HG02852 (cell line): Measurements from ENCODE around the gene GRIP2.

Source experiments
- ATAC-seq: cut with Tn5 transposase; IDR thresholded peaks from one replicate; pipeline ENCODE4 v1.9.1; 2021; ENCODE audit warnings: mild to moderate bottlenecking, moderate library complexity; ENCODE audit not compliant: unreplicated experiment

The GRIP2 gene

DNA sequence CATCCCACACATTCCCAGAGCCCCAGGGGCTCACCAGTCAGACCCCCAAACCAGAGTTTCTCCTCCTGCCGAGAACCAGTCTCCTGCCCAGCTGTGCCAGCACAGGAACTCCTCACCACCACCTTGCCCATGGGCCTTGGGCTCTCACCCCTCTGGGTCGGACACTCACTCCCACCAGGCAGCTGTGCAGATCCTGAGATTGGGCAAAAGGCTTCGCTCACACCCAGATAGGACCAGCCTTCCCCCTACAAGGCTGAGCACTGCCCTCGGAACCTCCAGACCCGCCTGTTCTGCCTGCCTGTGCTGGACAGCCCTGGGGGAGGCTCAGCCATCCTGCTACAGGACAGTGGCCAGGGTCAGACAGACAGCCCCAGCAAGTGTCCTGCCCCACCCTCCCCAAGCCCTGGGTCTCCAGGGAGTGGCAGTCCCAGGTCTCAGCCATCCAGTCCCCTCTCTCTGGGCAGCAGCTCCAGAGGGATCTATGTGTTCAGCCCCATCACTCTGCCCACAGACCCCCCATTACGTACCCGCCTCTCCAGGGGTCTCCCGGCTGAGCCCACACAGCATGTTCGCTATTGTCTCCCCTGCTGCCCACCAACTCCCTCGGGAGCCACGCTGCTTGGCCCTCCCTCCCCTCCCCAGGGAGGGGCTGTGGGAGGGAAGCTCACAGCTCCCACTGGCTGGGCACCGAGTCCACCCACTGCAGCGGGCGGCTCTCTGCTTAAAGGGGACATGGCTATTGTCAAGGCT, at the start of gene GRIP2:
Gene GRIP2 (minus strand): TSS at position 601 of the 750 bp plus-strand sequence. CDS start 34 bp downstream, at position 567.
- no peak for ATAC-seq

DNA sequence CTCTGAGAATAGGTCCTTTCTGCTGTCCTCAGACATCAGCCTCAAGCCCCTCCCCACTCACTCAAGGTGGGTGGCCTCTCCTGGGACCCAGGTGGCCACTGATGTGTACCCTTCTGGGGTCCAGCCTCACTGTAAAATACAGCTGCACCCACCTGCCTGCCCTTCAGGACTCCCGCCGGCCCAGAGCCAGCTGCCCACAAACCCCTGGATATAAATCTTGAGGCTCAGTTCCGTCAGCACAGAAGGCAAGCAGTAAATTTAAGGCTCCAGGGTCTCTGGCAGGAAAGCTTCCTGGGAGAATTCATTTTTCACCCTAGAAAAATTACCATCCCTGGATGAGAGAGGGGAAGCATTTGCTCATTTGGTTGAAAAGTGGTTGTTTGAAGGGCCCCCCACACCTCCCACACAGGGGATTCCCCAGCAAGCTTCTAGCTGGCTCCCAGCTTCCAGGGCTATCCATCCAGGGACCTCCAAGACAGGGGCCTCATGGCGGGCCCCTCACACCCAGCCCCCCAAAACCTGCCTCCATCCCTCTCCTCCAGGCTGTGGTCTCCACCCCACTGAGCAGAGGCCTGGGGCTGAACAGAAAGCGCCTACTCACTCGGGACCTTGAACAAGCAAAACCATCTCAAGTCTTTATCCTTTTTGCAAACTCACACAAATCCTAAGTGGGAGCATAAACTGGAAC, 48.4 kb upstream of the GRIP2 start:
- no peak for ATAC-seq

DNA sequence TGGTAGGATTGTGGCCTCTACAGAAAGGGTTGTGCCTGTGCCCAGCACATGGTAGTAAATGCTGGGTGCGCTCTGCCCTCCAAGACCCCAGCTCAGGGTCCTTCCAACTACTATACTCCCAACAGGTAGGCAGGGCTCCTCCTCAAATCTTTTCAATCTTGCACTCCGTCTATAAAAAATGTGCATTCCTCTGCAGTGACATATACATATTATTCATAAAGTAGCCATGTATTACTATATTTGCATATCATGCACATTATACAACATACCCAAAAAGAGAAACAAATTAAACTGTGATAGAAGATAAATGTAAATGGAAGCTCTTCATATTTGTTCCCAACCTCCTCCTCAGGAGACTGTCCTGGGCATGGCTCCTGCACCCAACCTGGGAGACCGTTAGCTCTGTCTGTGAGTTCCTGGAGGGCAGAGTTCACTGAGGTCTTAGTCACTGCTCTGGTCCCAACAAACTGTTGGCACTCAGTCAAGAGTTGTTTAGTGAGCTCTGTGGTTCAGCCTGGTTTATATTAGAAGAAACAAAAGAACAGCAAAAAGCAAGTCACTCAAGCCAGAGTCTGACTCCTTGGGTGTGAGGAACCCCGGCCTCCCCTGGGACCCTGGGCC, 47.7 kb upstream of the GRIP2 start:
- no peak for ATAC-seq

DNA sequence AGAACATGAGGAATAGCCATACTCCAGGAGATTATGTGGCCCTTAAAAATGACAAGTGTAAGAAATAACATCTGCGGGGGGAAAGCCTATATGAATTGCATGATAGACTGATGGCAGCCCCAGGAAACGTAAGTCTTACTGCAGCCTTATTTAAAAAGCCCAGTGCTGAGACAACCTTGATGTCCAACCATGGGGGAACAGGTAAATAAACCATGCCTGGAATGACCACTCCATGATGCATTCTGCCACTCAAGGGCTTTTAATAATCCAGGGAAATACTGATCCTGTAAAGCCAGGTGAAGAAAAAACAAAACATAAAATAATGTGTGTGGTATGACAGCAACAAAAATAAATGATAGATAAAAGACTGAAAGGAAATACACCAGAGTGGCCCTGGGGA, 46.5 kb upstream of the GRIP2 start:
- no peak for ATAC-seq

DNA sequence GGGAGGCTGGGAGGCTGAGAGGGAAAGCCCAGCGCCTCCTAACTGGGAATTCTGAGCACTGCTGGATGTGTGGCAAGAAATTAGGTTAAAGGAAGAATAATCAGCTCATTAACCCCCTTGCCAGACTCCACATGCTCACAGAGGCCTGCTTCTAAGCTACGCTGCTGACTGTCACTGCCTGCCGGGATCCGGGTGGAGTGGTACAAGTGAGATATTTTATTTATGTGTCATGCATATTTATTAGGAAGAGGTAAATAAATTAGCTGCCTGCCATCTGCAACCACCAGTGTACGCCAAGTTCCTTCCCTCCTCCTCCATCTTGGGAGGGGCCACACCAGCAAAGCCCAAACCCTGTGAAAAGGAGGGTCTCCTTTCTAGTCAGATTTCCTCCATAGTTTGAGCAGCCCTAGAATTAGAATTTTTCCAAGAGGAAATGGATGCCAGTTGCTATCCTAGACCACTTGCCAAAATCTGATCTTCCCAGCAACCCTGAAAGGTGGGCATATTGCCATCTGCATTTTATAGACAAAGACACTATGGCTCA, 43.5 kb upstream of the GRIP2 start:
- ATAC-seq: no peak

DNA sequence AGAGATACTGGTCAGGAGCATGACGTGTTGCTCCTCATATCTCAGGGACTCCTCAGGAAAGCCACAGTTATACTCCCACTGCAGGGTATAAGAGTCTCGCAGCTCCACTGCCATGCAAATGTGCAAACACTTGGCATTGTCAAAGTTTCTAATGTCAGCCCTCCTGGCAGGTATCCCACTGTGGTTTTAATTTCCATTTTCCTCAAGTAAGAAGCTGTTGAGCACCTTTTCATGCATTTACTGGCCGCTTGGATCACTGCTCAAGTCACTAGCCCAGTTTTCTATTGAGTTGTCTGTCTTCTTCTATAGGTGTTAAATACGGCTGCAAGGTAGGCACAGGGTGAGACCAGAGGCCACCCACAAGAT, 41.9 kb upstream of the GRIP2 start:
- no peak for ATAC-seq

DNA sequence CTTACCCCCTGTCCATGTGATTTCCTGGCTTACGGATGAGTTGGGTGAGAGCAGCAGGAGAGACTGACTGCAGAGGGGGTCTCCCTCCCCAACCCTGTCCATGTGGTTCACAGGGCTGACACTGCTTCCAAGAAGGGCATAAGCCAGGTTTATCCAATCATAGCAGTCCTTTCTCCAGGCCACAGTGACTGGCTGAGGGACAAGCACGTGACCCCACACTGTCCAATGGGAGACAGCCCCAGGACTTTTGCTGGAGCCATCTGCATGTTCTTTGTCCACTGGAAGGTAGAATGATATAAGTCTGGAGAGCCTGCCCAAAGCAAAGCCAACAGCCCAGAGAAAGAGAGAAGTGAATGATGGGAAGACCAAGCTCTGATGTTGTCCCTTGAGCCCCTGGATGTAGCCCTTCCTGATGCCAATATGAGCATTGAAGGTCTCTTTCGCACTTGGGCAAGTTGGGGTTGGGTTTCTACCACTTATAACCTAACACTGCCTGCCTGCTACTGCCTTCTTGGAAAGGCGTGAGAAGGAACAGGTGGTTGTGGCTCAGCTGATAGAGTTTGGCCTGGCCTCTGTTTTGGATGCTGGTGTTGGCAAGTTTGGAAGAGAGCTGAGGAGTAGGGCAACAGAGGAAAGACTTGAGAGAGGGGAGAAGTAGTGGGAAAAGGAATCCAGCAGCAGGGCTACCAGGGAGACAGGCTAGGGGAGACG, 41.3 kb upstream of the GRIP2 start:
- ATAC-seq: no peak

DNA sequence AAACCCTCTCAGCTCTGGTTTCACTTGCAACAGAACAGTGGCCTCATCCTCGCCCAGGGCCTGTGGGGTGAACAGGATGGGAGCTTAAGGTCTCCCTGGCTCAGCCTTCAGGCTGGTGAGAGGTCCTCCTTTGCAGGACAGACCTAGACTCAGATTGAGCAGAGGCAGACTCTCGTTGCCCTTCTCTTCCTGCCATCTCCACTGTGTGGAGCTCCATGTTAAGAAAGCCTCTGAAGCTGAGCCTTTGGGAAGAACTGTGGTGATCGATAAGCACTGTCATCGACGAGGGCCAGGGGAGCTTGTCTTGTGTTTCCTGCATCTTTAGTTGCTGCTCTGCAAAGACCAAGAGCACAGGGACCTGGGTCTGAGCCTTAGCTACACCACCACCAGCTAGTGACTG, 37.8 kb upstream of the GRIP2 start:
- ATAC-seq: no peak

DNA sequence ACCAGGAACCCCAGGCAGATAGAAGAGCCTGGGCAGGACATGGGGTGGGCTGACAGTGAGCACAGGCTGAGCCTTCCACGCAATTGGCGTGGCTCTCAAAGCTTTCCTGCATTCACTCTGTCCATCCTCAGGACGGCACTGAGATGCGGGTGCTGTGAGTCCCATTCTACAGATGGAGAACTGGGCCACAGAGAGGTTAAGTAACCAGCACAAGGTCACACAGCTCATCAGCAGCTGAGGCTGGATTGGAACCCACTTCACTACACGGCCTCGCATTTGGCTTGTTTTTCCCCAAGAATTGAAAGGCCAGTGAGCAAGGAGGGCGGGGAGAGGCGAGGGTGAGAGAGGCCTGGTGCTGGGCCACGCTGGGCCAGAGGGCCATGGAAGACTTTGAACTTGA, 36.0 kb upstream of the GRIP2 start:
- no peak for ATAC-seq

DNA sequence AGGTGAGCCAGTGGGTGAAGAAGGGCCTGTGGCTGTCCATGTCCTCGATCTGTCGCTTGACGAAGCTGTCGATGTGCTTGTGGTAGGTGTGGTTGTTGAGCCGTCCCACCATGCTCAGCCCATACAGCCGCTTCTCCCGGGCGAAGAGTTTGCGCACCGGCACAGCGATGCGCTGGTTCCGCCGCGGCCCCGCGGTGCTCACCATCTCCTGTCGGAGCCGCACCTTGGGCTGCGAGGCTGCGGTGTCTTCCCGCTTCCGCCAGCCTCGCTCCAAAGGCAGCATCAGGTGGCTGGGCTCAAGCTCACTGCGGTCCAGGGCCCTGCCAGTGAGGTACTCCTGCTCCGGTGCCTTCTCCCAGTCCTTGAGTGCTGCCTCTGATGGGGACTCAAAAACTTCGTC, 34.0 kb upstream of the GRIP2 start:
- no peak for ATAC-seq

DNA sequence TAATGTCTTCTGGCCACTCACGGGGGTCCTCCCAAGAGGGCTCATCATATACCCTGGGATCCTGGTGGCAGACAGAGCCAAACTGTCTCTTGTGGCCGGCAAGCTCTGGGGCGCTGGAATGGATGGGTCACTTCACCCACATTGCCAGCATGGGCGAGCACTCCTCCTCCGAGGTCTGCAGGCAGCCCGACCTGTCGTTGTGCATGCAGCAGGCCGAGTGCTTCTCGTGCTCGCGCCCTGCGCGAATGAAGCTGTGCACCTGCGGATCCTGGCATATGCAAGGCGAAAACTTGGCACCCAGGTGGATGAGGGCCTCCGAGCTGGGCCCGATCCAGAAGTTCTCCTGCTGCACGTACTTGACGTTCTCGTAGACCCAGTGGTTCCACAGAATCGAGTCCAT, 33.6 kb upstream of the GRIP2 start:
- ATAC-seq: no peak

DNA sequence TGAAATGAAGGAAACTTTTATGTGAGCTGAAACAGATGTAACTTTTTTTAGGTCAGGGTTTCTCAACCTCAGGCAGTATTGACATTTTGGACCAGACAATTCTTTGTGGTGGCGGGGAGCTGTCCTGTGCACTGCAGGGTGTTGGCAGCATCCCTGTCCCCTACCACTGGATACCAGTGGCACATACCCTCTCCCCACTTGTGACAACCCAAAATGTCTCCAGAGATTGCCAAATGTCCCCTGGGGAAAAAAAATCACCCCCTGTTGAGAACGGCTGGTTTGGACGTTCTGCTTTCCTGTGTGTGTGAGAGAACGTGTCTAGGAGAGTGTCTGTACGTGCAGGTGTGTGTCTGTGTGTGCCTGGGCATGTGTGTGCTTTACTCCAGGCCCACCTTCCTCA, 30.7 kb upstream of the GRIP2 start:
- no peak for ATAC-seq

DNA sequence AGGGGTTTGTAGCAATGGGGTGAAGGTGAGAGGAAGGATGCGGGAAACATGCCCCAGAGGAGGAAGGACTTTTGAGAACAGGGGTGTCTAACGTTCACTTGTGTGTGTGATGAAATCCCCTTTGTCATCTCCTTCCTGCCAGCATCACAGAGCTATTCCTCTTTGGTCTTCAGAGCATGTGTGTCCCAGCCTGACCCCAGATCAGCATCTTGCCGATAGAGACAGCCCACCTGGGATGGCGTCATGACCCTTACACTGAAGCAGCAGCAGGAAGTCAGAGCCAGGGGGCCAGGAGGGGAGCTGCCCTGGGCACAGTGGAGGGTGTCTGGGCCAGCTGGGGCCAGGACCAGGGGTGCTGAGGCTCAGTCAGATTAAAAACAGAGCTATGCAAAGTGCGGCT, 29.9 kb upstream of the GRIP2 start:
- no peak for ATAC-seq

DNA sequence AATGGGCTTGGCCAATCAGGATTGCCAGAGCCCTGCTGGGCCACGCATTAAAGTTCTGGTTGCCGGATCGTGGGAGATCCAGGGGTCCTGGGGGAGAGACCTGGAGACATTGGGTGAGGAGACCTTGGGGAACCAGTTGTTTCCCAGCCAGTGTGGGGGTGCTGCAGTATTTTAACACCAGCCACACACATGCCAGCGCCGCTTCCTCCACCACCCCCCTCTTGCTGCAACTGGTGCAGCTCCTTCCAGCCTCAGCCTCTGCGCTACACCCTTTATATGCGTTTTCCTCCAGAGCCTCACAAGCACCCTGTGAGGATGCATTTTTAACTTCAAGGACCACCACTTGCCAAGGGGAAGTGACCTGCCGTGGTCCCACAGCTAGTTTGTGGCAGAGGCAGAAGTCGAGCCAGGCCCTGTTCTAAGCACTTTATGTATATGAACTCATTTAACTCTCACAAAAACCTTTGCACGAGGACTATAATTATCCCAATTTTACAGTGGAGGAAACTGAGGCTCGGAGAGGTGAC, 29.4 kb upstream of the GRIP2 start:
- no peak for ATAC-seq

DNA sequence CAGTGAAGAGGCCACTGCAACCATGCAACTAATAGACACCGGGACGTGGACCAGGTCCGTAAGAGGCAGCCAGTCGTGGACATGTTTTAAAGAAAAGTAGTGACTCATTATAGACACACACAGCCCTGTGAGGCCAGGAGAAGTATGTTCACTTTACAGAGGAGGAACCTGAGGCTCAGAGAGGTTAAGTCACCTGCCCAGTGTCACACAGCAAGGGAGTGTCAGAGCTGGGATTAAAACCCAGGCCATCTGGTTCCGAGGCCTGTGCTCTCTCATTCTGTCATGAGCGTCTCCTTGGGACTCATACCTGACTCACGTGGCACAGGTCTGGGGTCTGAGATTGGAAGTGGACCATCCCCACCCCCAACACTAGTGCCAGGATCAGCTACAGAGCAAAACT, 28.1 kb upstream of the GRIP2 start:
- no peak for ATAC-seq

DNA sequence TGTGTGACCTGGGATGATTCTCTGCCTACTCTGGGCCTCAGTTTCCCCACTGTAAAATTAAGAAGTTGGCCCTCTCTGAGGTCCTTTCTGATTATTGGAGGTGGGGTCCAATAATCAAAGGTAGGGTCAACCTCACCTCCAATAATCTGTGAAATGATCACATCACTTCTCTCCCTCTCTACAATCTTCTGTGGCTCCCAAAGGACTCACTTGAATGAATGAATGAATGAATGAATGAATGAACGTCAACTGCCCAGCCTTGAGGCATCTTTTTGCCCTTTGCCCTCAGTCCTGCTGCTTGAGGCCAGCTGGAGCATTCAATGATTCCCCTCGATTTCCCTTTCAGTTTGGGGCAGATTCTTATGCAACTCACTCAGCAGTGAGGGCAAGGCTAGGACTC, 26.7 kb upstream of the GRIP2 start:
- no peak for ATAC-seq

DNA sequence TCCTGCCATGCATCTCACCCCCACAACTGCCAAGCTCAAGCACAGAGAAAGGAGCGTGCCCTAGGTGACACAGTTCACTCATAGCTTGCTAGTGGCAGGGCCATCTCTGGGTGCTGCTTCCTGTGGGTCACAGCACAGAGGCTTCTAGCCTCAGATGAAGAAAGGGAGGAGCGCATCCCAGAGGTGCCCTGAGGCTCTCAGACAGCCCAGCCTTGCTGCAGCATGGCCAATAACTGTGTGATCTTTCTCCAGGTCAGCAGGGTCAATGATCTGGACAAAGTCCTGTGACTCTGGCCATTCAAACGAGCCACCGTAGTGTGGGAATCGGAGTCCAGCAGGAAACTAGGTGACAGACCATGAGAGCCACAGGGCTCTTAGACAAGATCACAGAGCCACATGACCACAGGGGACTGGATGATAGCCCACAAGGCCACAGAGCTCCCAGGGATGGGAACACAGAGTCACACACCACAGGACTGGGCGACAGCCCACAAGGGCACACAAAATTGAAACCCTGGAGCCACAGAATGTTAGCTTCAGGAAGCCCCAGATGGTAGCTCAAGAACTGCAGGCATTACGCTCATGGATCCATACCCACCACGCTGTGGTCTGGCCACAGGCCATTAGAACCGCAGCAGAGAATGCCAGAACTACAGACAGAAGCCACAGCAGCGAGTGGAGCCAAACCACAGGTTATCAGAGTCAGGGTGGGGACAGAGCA, 25.9 kb upstream of the GRIP2 start:
- ATAC-seq: no peak

DNA sequence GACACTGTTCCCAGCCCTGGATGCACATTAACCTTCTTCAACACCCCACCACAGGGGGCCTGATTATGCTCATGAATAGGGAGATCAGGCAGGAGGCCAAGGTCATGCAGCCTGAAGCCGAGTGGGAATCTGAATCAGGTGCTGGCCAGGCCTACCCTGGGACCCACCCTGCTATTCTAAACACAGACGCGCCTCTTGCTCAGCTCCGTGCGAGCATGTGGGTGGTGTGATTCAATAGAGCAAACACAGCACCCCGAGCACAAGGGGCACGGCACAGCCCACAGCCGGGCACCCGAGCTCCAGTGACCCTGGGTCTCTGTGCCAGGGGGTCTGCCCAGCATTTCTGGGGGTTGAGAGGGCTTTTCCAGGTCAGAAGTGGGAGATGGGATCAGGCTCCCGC, 24.6 kb upstream of the GRIP2 start:
- ATAC-seq: no peak

DNA sequence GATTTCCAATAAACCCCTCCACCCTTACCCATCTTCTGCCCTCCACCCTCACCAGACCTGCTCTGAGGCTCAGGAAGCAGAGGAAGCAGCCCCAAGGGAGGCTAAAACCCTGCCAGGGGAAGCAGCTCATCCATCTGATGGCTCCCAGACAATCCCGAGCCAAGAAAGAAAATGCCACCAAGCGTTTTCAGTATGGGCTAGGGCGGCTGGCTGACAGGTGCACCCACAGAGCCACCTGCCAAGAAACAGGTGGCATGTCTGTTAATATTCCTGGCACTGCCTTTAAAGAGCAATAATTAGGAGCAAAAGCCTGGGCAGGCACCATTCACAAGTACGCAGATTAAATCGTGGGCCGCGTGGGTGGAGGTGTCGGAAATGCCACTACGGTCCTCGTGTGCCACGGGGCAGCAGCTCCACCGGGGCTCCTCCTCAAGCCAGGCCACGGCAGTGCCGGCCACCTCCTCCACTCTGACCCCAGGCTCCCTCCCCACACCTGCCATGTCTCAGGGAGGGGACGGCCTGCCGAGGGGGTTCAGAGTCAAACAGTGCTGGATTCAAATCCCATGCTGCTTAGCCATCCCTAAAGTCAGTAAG, 23.9 kb upstream of the GRIP2 start:
- no peak for ATAC-seq
